ENCODE data around the gene TRIM54.

- TF ChIP-seq CTCF (IDR thresholded peaks at IDR 0.05), result no peak
- no peak for TF ChIP-seq POLR2A (IDR thresholded peaks at IDR 0.05)
- no peak for TF ChIP-seq EP300 (IDR thresholded peaks at IDR 0.05)
- TF ChIP-seq POLR2AphosphoS5 (IDR thresholded peaks at IDR 0.05), result no peak
These were observed 6.7 kb upstream of the TRIM54 start, which contains the start of gene DNAJC5G for GRCh38 chr2:27275211-27276150.

Measured in stomach (tissue), 4 donors.